Activated CD8-positive, alpha-beta memory T cell treated with anti-CD3 and anti-CD28 coated beads for 4 hours (primary cell): Measurements from ENCODE around the gene SLC16A3.

ENCODE experiments used
- DNase-seq, 2 donors: peaks; one replicate each; pipeline ENCODE4 v3.0.0-alpha.2; 2020; ENCODE audit warnings: low read depth in 2 of 2

The SLC16A3 gene

DNA sequence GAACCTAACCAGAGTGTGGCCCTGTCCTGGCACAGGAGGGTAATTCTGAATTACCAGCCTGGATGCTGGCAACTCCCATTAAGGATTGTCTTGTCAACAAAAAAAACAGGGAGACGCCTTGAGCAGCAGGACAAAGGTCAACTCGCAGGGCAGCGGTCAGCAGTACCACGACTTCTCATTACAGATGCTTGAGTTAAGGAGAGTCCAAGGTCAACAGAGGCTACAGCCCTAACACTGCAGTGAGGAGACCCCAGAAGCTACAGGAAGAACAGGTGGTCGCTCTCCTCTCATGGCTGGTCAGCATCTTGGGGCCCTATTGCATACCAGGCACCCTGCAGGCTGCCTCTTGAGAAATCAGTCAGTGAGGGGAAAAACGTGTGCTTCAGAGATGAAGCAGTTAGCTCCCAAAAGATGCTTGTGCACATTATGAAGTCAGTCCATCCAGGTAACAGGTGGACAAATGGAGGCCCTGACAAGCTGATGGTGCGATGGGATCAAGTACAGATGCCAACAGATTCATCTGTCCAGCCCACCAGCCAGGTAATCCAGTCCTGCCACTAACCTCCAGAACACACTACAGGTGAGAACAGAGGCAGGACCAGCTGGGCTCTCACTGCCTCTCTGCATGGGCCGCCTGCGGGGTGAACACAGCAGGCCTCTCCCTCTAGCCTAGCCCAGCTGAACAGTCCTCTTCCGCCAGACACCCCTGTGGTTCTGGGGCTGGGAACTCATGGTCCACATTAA is 40.5 kb downstream of the SLC16A3 start:
- no peak for DNase-seq

DNA sequence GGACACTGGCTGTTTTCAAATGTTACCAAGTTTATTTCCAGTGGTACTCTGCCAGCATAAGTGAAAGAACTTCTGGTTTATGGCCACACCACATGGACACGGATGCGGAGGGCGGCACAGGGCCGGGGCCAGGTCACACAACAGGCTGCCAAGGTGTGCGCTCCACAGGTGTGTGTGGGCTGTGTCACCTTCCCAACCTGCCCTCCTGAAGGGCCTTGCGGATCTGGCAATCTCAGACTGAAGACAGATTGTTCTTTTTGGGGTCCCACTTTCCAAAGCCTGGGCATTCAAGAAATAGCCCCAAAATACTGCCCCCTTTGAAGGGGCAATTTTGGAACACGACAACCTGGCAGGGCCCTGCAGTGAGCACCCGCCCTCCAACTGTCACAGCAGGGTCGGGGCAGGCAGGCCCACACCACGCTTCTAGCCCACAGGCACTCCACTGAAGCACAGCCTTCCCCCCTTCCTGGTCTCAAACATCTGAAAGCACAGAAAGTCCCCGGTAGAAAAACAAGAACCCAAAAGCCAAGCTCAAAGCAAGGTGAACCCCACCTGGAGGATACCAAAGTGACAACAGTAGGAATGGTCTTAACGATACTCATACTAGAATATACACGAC is 41.1 kb downstream of the SLC16A3 start:
- no peak for DNase-seq

DNA sequence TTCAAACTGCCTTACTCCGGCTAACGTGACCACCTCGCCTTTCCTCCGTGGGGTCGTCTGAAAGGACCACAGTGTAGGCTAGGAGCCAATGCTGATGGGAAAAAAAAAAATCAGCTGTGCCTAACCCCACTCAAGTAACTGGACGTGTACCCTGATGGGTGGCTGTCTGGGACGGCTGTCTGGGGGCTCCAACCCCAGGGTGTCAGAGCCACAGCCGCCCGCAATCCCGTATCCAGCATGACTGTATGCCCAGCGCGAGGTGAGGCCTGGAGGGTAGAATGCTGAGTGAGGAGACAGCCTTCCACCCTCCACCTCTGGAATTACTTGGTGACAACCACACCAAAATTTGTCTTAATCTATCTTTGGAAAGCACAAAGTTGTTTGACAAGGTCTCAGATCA is 41.8 kb downstream of the SLC16A3 start:
- no peak for DNase-seq

DNA sequence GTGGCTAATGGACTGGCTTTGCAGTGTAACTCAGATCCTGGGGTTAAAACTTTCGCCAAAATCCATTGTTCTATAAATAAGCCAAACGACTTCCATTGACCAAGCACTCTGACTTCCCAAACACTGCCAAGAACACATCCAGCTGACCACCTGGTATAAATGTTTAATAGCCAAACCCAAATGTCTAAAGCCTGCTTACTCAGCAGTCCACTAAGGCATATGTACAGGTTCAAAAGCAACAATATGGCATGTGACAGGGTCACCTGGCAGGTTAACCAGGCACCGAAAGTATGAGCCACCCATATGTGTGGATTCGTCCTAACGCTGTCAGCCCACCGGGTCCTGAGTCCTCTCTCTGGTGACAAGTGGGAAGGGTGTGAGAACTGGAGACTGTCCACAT is 42.6 kb downstream of the SLC16A3 start:
- DNase-seq, result no peak

DNA sequence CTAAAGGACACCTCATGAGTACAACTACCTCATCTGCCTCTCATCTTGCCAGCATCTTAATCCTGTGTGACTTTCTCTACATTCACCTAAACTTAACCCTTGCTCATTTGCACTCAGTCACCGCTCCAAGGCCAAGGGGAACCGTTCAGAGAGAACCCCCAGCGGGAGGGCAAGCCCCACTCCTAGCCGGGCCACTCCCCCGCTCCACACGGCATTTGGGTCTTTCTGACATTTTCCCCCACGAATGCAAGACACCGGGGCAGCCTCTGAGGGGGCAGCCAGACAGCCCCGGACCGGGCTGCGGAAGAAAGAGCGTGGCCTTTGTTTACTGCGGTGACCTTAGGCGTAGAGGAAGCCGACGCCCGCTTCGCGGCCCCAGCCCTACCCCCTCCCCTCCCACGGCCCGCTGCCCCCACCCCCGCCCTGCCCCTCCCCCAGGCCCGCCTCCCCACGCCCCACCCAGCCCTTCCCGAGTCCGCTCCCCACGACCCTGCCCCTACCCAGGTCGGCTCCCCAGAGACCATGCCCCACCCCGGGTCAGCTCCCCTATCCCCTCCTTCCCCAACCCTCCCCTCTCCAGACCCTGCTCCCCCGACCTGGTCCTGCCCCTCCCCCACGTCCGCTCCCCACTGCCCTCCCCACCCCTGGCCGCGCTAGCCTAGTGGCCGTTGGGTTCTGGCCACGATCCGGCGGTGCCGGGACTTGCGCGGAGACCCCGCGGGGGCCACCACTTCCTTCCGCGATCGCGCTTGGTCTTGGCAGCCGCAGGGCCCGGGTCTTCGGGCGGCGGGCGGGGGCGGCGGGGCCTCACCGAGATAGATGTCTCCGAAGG is 43.9 kb downstream of the SLC16A3 start:
- no peak for DNase-seq

DNA sequence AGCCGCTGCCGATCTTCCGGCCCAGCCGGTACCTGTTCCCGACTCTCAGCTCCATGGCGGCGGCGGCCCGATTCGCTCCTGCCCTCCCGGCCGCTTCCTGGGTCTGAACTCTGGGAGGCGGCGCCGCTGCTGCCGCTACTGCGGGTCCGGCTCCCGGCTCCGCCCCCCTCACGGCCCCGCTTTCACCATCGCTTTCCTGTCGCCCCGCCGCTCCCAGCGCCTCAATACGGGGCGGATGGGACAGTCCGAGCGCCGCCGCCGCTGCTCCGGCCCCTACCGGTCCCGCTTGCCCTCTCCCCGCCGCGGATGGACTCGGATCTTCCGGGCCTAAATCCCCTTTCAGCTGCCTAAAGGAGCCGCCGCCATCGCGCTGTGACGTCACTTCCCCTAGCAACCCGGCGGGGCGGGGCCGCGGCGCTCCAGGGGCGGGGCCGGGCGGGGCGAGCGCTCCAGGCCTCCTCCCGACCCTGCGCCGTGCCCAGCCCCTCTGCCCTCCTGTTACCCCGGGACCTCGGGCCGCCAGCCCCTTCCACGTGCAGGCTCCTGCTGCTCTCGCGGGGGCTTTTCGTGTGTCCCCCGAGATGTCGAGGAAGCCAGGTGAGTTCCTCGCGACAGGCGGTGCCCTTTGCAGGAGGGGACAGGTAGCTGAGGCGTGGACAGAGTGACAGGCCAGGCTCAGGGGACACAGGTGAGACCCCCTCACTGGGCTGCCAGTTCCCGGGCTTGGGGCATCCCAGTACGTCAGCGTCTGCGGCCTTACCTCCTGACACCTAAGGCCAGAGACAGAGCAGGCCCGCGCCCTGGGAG is 44.7 kb downstream of the SLC16A3 start, which contains the start of gene CSNK1D:
TSS of gene CSNK1D (minus strand) at position 374 of the 807 bp plus-strand sequence. CDS start at position 55, 319 bp downstream.
- DNase-seq, result peak; percentile 81 to 83

DNA sequence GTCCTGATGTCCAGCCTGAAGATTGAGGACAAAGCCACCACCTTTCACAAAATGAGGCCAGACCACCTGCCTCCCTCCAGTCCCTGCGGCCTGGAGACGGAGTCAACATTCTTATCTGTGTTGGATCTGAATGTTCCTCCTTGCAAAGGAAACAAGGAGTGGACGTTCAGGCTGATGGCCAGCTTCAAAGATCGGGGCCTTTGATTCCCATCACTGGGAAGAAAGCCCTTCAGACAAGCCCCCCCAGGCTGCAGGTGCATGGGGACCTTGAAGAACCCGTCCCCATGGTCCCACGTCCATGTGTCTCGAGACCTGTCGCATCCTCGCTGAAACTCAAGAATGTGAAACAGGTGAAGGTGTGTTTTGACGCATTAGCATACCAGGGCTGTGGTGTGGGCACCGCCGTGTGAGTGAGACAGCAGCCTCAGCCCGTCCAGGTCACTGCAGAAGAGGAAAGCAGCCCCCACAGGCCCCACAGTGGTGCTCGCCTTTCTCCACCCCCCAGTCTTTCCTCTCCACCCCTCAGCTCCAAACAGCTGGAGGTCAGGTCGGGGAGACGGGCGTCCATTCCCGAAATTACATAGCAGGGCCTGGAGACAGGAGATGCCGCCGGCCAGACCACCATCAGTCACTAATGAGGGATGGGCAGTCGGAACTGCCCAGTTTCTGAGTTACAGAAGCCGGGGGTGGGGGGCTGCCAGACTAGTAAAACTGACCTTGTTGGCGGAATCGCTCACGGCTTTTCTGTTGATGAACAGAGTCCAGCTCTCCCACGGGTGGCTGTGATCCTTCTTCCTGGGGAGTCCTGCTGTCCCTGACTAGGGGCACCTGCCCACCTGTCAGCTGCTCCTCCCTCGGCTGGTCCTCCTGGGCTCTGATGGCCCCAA is 45.5 kb downstream of the SLC16A3 start:
- no peak for DNase-seq

DNA sequence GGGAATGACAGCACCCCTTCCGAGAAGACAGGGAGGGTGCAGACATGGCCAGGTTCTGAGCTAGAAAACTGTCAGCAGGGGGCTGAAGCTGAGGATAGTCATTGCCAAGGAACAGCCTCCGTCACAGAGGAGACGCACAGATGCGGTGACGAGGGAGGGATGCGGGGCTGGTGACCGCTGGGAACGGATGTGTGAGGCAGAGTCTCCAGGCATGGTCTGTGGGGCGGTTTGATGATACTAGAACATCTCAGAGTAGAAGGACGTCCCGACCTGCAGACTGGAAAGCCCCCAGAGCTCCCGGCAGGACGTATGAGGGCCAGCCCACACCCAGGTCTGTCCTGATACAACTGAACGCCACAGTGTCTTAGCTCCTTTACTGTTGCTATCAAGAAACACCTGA is 46.5 kb downstream of the SLC16A3 start:
- no peak for DNase-seq

DNA sequence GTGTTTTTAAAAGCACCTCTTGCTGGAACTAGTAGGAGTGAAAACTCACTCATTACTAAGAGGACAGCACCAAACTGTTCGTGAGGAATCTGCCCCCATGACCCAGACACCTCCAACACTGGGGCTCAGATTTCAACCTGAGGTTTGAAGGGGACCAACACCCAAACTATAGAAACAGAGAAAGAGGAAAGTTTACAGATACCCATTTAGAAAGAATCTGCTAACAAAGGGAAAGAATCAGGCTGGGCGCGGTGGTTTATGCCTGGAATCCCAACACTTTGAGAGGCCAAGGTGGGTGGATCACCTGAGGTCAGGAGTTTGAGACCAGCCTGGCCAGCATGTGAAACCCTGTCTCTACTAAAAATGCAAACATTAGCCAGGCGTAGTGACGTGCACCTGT is 48.1 kb downstream of the SLC16A3 start:
- DNase-seq, result no peak

DNA sequence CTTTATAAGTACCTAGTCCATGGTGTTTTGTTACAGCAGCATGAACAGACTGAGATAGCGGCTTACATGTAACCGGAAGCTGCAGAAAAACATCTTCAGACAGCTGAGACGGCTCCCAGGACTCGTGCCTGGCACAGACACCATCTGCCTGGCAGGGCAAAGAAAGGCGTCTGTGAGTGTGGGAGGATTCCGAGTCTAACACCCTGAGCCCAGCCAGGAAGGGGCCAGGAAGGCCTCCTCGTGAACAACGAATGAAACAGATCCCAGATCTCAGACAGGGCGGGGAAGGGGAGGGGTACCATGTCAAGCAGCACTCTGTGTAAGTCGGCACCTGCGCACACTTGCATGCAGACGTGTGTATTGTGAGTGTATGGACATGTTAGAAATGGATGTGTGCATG is 49.0 kb downstream of the SLC16A3 start:
- no peak for DNase-seq

DNA sequence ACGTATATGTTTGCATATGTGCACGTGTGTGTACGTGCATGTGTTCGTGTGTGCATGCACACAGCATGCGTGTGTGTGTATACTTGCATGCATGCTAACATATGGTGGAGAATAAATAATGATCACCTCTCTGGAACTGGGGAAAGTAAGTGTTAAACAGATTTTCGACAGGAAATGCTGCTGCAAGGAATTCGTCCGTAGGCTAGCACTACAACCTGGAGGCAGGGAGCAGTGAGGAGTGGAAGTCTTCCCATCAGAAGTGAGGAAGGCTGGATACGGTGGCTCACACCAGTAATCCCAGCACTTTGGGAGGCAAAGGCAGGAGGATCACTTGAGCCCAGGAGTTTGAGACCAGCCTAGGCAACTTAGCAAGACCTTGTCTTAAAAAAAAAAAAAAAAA is 49.5 kb downstream of the SLC16A3 start:
- no peak for DNase-seq

DNA sequence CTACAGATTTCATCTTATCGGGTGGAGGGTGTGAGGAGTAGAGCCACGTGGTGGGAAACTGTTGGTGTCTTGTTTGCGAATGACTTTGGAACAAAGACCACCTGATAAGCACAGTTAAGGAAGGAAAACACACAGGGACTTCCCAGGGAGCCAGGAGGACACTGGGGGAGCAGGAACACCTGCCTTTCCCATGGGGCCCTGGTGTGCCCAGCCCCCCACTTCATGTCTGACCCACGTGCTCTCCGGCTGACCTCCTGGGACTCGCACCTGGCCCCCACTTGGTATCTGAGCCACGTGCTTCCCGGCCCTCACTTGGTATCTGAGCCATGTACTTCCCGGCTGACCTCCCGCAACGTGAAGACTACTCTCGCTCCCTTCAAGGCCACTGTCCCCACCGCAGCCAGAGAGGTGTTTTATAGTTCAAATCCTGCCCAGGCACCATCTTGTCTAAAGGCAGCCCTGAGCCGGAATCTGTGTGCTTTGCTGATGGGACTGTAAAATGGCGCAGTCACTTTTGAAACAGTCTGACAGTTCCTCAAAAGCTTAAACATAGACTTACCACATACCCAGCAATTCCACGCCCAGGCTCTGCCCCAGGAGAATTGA is 50.0 kb downstream of the SLC16A3 start:
- DNase-seq, result no peak

DNA sequence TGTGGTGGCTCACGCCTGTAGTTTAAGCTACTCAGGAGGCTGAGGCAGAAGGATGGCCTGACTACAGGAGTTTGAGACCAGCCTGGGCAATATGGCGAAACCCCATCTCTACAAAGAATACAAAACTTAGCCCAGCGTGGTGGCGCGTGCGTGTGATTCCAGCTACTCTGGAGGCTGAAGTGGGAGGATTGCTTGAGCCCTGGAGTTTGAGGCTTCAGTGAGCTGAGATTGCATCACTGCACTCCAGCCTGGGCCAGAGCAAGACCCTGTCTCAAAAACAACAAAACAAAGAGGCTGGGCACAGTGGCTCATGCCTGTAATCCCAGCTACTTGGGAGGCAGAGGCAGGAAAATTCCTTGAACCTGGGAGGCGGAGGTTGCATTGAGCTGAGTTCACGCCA is 51.7 kb downstream of the SLC16A3 start:
- DNase-seq, result no peak

DNA sequence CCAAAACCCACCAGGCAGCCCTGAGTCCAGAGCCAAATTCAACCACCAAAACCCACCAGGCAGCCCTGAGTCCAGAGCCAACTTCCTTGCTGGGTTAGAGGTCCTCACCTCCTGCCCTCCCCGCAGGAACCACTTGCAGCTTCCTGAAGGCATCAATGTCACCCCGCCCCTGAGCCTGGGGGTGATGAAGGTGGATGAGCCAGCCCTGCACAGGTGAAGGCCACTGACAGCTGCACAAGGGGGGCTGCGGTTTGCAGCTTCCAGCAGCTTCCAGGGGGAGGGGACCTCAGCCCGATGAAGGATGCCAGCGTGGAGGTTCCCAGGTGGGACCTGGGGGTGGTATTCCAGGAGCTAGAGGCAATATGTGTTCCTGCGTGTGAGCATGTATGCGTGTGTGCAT is 52.2 kb downstream of the SLC16A3 start:
- DNase-seq, result no peak

DNA sequence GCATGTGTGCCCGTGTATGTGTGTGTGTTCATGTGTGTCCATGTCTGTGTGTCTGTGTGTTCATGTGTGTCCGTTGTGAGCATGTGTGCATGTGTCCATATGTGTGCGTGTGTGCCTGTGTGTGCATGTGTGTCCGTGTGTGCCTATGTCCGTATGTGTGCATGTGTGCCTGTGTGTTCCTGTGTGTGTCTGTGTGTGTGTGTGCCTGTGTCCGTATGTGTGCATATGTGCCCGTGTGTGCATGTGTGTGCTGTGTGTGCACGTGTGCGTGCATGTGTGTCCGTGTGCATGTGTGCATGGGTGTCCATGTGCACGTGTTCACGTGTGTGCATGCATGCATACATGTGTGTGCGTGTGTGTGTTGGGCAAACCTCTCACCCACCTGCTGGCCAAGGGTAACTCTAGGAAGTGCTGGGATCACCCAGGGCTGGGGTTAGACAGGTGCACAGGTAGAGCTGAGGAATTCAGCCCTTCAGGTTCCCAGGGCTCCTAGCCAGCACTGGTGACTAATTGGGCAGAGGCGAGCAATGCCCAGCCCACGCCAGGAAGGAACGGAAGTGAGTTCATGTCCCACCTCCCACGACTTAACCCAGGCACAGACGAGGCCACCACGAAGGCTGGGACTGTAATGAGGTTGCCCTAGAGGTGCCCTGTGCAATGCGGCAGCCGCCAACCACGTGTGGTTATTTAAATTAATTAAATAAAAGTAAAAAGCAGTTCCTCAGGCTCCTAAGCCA is 52.8 kb downstream of the SLC16A3 start:
- peak in 1 of 2 donors; percentile 48 for DNase-seq

DNA sequence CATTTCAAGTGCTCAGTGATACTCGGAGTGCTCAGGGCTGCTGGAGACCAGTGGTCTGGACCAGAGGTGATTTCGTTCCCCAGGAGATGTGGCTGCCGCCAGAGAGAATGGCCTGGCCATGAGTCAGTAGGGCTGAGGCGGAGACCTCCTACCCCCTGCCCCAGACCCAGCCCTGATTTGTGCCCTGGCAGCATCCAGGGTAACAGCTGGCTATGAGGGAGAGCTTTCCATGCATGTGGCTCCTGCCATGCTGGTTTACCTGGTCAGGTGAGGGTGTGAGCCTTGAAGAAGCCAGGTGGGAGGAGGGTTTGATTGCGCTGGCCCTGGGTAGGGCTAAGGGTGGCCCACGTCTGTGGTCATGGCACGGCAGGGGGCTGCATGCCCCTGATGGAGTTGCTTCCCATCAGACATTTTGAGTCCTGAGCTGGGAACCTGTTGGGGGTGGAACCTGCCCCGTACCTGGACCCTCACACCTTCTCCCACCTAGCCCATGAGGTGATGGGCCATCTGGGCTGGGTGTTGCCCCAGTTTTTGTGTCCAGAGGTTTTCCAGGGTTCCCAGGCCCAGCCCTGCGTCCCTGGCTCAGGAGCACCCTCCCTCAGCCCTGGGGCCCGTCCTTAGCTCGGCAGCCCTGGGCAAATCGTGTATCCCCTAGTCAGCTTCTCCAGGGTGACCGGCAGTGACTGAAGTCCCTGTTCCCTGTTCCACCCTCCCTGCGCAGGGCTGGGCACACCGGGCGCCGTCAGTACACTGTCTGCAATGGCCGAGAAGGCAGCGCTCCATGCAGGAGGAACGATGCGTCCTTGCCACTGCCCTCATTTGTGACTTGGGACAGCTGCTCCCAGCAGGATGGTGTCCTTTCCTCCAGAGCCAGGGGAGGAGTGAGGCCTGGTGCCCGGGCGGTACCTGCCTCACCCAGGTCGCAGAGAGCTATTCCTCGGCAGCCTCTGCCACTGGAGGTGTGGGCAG is 53.7 kb downstream of the SLC16A3 start:
- no peak for DNase-seq

DNA sequence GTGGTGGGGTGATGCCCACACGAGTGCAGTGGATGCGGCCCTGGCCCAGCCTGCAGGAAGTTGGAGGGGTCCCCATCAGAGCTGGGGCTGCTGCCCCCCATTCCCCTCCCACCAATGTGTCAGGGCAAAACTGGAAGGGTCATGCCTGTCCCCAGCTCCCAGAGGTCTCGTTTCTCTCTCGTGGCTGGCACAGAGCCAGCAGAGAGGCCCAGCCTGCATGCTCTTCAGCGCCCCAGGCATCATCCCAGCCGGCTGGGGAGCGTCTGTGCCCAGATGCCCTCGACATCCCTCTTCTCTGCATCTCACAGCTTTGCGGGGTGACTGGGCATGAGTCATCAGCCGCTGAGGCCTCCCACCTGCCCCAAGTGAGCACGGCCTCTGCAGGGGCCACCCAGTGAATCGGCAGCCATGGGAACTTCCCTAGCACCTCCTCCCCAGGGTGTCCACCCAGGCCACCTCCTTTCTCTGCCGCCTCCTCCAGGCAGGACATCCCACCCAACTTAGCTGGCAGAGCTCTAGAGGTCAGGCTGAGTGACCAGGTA is 54.4 kb downstream of the SLC16A3 start:
- no peak for DNase-seq

DNA sequence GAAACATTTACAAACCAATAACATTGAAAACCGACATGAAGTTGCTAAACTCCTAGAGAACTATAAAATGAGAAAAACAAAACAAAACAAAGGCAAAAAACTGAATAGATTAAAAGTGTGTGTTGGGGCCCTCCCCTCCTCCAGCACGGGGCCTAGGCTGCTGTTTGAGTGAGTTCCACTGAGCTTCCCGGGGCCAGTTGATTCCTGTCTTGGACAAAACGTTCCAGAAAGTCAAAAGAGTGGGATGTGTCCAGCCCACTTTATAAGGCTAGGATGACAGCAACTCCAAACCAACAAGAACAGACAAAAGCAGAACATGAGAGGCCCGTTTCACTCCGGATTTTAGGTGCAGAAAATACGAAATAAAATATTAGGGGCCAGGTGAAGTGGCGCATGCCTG is 56.3 kb downstream of the SLC16A3 start:
- no peak for DNase-seq
